GM23338 (cell line): ENCODE data around the gene RNU6-9. TPM values are rescaled to one million over a fixed set of nuclear protein-coding genes. Genes with fewer than 3 reads are reported as not detected.

Experiments
- ATAC-seq: fragments of 200-7000 bp; cut with Tn5 transposase; 3 replicates; pipeline ENCODE4 v1.9.1; 2020
- DNase-seq: peaks from one replicate; pipeline ENCODE4 v3.0.0-alpha.2; 2015; ENCODE audit warnings: low spot score
- H2AFZ ChIP-seq: fragments of 200-600 bp; sonication (generic); 2 replicates; pipeline ENCODE4 v1.8.0; 2016; ENCODE audit warnings: antibody characterized with exemption, mild to moderate bottlenecking, moderate library complexity
- H3F3A ChIP-seq: fragments of 200-600 bp; sonication (generic); replicated peaks from 2 replicates; pipeline ENCODE4 v1.8.0; 2017; ENCODE audit warnings: antibody characterized with exemption, mixed run types, low read depth
- H3K27ac ChIP-seq: fragments of 200-600 bp; sonication (generic); 2 replicates; pipeline ENCODE4 v1.6.1; 2016; ENCODE audit warnings: low read depth
- H3K27me3 ChIP-seq: fragments of 200-600 bp; sonication (generic); 2 replicates; pipeline ENCODE4 v1.8.0; 2016; ENCODE audit warnings: mild to moderate bottlenecking, mixed run types, moderate library complexity; ENCODE audit not compliant: insufficient read depth
- H3K36me3 ChIP-seq: fragments of 200-600 bp; sonication (generic); 2 replicates; pipeline ENCODE4 v1.8.0; 2016; ENCODE audit warnings: mild to moderate bottlenecking; ENCODE audit not compliant: insufficient read depth
- H3K4me1 ChIP-seq: fragments of 200-600 bp; sonication (generic); 2 replicates; pipeline ENCODE4 v1.8.0; 2016; ENCODE audit warnings: mild to moderate bottlenecking, moderate library complexity; ENCODE audit not compliant: insufficient read depth
- H3K4me2 ChIP-seq: fragments of 200-600 bp; sonication (generic); 2 replicates; pipeline ENCODE4 v1.7.1; 2017; ENCODE audit warnings: mixed run types
- H3K4me3 ChIP-seq: fragments of 200-600 bp; sonication (generic); 2 replicates; pipeline ENCODE4 v1.6.1; 2016; ENCODE audit warnings: mixed run types
- H3K79me2 ChIP-seq: fragments of 200-600 bp; sonication (generic); replicated peaks from 2 replicates; pipeline ENCODE4 v1.8.0; 2017; ENCODE audit warnings: mild to moderate bottlenecking; ENCODE audit not compliant: insufficient read depth
- H3K9me2 ChIP-seq: fragments of 200-600 bp; sonication (generic); 2 replicates; pipeline ENCODE4 v1.8.0; 2017; ENCODE audit not compliant: insufficient read depth
- H4K20me1 ChIP-seq: fragments of 200-600 bp; sonication (generic); replicated peaks from 2 replicates; pipeline ENCODE4 v1.8.0; 2017; ENCODE audit warnings: mild to moderate bottlenecking; ENCODE audit not compliant: insufficient read depth
- H3K27ac Mint-ChIP-seq: 2 replicates; pipeline ENCODE4 v1.8.0; 2020; ENCODE audit warnings: inconsistent platforms, mild to moderate bottlenecking, moderate library complexity, mixed read lengths
- H3K27me3 Mint-ChIP-seq: 3 replicates; pipeline ENCODE4 v1.8.0; 2022; ENCODE audit warnings: low read depth, mild to moderate bottlenecking, moderate library complexity, mixed read lengths, inconsistent platforms; ENCODE audit not compliant: insufficient read depth, poor library complexity
- H3K36me3 Mint-ChIP-seq: 3 replicates; pipeline ENCODE4 v1.8.0; 2021; ENCODE audit warnings: low read depth, mild to moderate bottlenecking, inconsistent platforms, moderate library complexity, mixed read lengths
- H3K4me1 Mint-ChIP-seq: 3 replicates; pipeline ENCODE4 v1.8.0; 2020; ENCODE audit warnings: mild to moderate bottlenecking, inconsistent platforms, mixed read lengths
- H3K4me3 Mint-ChIP-seq: 3 replicates; pipeline ENCODE4 v1.8.0; 2021; ENCODE audit warnings: moderate library complexity, mild to moderate bottlenecking, inconsistent platforms, mixed read lengths
- H3K9me3 Mint-ChIP-seq: 3 replicates; pipeline ENCODE4 v1.8.0; 2020; ENCODE audit warnings: moderate library complexity, mild to moderate bottlenecking, inconsistent platforms, mixed read lengths
- NANOG ChIP-seq: IDR thresholded peaks from 2 replicates; pipeline ENCODE4 v1.6.1; 2016; ENCODE audit warnings: antibody characterized with exemption, borderline replicate concordance
- POLR2AphosphoS5 ChIP-seq: IDR thresholded peaks from 2 replicates; pipeline ENCODE4 v1.6.1; 2016; ENCODE audit warnings: antibody characterized with exemption, low read depth
- ZNF114 ChIP-seq: fragments of 250-450 bp; sonication (Bioruptor Pico); IDR thresholded peaks from 2 replicates; pipeline ENCODE4 v1.5.0; 2020; ENCODE audit warnings: mild to moderate bottlenecking, moderate library complexity
- polyA plus RNA-seq: library from polyadenylated mRNA; unstranded; fragments of >200 nt; fragmentation: Nextera tagmentation; extraction: Ambion mirVana; gene quantifications from 2 replicates; pipeline ENCODE4 v1.2.1, GENCODE V29; 2016
- total RNA-seq: library from RNA; depleted of rRNA; stranded (reverse); fragments of >200 nt; shearing (Covaris generic); gene quantifications from 2 replicates; pipeline ENCODE4 v1.2.3, GENCODE V29; 2014
- TF ChIP-seq, protein P1 (sequence below), 2 experiments: fragments of 200-600 bp in 1 of 2; sonication (generic) in 1 of 2; conservative IDR thresholded peaks; 2 replicates each; pipeline versions ENCODE4 v1.5.1 to v1.6.1; 2016 to 2017; ENCODE audit warnings: antibody characterized with exemption in 2 of 2, low read depth in 2 of 2, mild to moderate bottlenecking in 2 of 2, moderate library complexity in 1 of 2
- TF ChIP-seq, protein P2 (sequence below): IDR thresholded peaks from one replicate; pipeline ENCODE4 v1.6.1; 2018; ENCODE audit warnings: antibody characterized with exemption; ENCODE audit not compliant: unreplicated experiment

RNU6-9 gene
- total and polyA plus RNA-seq, 2 experiments from 2014 or later = not detected

GRCh38 chr19:927351-927779 lies 34.1 kb downstream of the RNU6-9 start (continued):
- TF ChIP-seq, protein P1, sequence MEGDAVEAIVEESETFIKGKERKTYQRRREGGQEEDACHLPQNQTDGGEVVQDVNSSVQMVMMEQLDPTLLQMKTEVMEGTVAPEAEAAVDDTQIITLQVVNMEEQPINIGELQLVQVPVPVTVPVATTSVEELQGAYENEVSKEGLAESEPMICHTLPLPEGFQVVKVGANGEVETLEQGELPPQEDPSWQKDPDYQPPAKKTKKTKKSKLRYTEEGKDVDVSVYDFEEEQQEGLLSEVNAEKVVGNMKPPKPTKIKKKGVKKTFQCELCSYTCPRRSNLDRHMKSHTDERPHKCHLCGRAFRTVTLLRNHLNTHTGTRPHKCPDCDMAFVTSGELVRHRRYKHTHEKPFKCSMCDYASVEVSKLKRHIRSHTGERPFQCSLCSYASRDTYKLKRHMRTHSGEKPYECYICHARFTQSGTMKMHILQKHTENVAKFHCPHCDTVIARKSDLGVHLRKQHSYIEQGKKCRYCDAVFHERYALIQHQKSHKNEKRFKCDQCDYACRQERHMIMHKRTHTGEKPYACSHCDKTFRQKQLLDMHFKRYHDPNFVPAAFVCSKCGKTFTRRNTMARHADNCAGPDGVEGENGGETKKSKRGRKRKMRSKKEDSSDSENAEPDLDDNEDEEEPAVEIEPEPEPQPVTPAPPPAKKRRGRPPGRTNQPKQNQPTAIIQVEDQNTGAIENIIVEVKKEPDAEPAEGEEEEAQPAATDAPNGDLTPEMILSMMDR (conservative IDR thresholded peaks at IDR 0.05; ENCODE audit: low read depth in 2 of 2) = no peak
- TF ChIP-seq, protein P2, sequence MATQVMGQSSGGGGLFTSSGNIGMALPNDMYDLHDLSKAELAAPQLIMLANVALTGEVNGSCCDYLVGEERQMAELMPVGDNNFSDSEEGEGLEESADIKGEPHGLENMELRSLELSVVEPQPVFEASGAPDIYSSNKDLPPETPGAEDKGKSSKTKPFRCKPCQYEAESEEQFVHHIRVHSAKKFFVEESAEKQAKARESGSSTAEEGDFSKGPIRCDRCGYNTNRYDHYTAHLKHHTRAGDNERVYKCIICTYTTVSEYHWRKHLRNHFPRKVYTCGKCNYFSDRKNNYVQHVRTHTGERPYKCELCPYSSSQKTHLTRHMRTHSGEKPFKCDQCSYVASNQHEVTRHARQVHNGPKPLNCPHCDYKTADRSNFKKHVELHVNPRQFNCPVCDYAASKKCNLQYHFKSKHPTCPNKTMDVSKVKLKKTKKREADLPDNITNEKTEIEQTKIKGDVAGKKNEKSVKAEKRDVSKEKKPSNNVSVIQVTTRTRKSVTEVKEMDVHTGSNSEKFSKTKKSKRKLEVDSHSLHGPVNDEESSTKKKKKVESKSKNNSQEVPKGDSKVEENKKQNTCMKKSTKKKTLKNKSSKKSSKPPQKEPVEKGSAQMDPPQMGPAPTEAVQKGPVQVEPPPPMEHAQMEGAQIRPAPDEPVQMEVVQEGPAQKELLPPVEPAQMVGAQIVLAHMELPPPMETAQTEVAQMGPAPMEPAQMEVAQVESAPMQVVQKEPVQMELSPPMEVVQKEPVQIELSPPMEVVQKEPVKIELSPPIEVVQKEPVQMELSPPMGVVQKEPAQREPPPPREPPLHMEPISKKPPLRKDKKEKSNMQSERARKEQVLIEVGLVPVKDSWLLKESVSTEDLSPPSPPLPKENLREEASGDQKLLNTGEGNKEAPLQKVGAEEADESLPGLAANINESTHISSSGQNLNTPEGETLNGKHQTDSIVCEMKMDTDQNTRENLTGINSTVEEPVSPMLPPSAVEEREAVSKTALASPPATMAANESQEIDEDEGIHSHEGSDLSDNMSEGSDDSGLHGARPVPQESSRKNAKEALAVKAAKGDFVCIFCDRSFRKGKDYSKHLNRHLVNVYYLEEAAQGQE = no peak
- TF ChIP-seq NANOG = no peak
- no peak for TF ChIP-seq ZNF114

- Histone ChIP-seq H4K20me1 (no peaks in the 10 kb centered on the region; the same call in 1 of the 2 replicates), H3K4me1 (peaks cover 13% of the 10 kb centered on the region), H2AFZ (no peak overlapping the region), H3K4me3 (peak overlapping the region; percentile 89), H3K9me2 (no peaks in the 10 kb centered on the region), H3K27me3 (no peaks in the 10 kb centered on the region), H3K4me2 (peak overlapping the region; percentile 91; the same call in 1 of the 2 replicates), H3F3A (peaks cover 10% of the 10 kb centered on the region; the same call in 1 of the 2 replicates), H3K27ac (0 out of 2 replicates have a peak overlapping the region, but pooled peaks have one; percentile 26), H3K36me3 (no peaks in the 10 kb centered on the region; the same call in 1 of the 2 replicates), H3K79me2 (peaks cover 43% of the 10 kb centered on the region)
- Mint-ChIP-seq H3K36me3 (peaks cover 21% of the 10 kb centered on the region; the same call in 2 of the 3 replicates), H3K27me3 (peaks cover 11% of the 10 kb centered on the region), H3K9me3 (no peaks in the 10 kb centered on the region; the same call in 2 of the 3 replicates), H3K27ac (no peak overlapping the region), H3K4me1 (peaks cover 11% of the 10 kb centered on the region; the same call in 2 of the 3 replicates), H3K4me3 (peak overlapping the region; percentile 85)
- ATAC-seq (peak; percentile 24), DNase-seq (peak; percentile 54)
- TF ChIP-seq ZNF114 (no peak), POLR2AphosphoS5 (peak; percentile 11; the same call in 1 of the 2 replicates)
These were observed 34.6 kb downstream of the RNU6-9 start for GRCh38 chr19:927780-928401.
